ENCODE data around the gene CGA.

DNA sequence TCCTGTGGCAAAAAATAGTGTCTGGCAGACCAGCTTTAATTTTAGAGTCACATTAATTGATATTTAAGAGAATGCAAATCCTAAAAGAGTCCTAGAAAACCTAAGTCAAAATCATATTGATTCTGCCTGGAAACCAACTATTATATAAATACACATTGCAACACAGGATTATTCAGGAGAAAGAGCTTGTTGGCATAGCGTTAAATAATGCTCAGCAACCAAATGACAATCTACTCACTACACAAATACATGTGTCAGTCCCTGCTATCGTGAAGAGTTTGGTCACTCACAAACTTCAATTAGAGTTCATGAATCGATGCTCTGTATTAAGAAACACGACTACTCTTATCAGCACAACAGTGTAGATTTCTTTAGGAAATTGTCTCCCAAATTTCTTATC lies 54.2 kb downstream of the CGA start:
- TF ChIP-seq, protein P1, sequence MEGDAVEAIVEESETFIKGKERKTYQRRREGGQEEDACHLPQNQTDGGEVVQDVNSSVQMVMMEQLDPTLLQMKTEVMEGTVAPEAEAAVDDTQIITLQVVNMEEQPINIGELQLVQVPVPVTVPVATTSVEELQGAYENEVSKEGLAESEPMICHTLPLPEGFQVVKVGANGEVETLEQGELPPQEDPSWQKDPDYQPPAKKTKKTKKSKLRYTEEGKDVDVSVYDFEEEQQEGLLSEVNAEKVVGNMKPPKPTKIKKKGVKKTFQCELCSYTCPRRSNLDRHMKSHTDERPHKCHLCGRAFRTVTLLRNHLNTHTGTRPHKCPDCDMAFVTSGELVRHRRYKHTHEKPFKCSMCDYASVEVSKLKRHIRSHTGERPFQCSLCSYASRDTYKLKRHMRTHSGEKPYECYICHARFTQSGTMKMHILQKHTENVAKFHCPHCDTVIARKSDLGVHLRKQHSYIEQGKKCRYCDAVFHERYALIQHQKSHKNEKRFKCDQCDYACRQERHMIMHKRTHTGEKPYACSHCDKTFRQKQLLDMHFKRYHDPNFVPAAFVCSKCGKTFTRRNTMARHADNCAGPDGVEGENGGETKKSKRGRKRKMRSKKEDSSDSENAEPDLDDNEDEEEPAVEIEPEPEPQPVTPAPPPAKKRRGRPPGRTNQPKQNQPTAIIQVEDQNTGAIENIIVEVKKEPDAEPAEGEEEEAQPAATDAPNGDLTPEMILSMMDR (IDR thresholded peaks at IDR 0.05) = no peak
- TF ChIP-seq POLR2A (IDR thresholded peaks at IDR 0.05) = no peak

Measured in testis (tissue), 2 donors.